T-helper 1 cell treated with Interleukin-12 subunit alpha and Interleukin-12 subunit beta and Interleukin-4 antibody, amounts not matched to agents 30 μg/mL and 1 μg/mL, for 36 hours (primary cell): ENCODE data around the gene TMEM267.
"Not testable (repeated sequence)": the region's sequence is repeated elsewhere in the genome, so short reads cannot be mapped to it uniquely, and the experiment has no call there.

Experiments
- H3K27ac Mint-ChIP-seq: one replicate; pipeline ENCODE4 v1.8.0; 2021; ENCODE audit warnings: mild to moderate bottlenecking, mixed read lengths
- H3K27me3 Mint-ChIP-seq: one replicate; pipeline ENCODE4 v1.8.0; 2021; ENCODE audit warnings: low read depth, mixed read lengths
- H3K36me3 Mint-ChIP-seq: one replicate; pipeline ENCODE4 v1.8.0; 2021; ENCODE audit warnings: low read depth, mixed read lengths
- H3K4me1 Mint-ChIP-seq: one replicate; pipeline ENCODE4 v1.8.0; 2021; ENCODE audit warnings: low read depth, mixed read lengths
- H3K4me3 Mint-ChIP-seq: one replicate; pipeline ENCODE4 v1.8.0; 2021; ENCODE audit warnings: mild to moderate bottlenecking, moderate library complexity, mixed read lengths
- H3K9me3 Mint-ChIP-seq: one replicate; pipeline ENCODE4 v1.8.0; 2021; ENCODE audit warnings: mixed read lengths

Gene TMEM267

GRCh38 chr5:43425983-43426382 lies 57.7 kb downstream of the TMEM267 start:
- Mint-ChIP-seq H3K27ac (no peak overlapping the region), H3K4me1 (no peaks in the 10 kb centered on the region), H3K36me3 (no peaks in the 10 kb centered on the region), H3K27me3 (no peaks in the 10 kb centered on the region), H3K4me3 (no peak overlapping the region), H3K9me3 (no peaks in the 10 kb centered on the region)

- not testable (repeated sequence) for H3K4me1 Mint-ChIP-seq, H3K9me3 Mint-ChIP-seq, H3K4me3 Mint-ChIP-seq, H3K27me3 Mint-ChIP-seq, H3K36me3 Mint-ChIP-seq, H3K27ac Mint-ChIP-seq
Measured at GRCh38 chr5:43423086-43423485, 60.6 kb downstream of the TMEM267 start.

GRCh38 chr5:43422143-43422542 lies 61.5 kb downstream of the TMEM267 start:
- Mint-ChIP-seq H3K27me3 (no peaks in the 10 kb centered on the region), H3K9me3 (no peaks in the 10 kb centered on the region), H3K4me3 (no peak overlapping the region), H3K4me1 (no peaks in the 10 kb centered on the region), H3K36me3 (no peaks in the 10 kb centered on the region), H3K27ac (no peak overlapping the region)

- Mint-ChIP-seq H3K9me3 (no peaks in the 10 kb centered on the region), H3K4me1 (no peaks in the 10 kb centered on the region), H3K27me3 (no peaks in the 10 kb centered on the region), H3K27ac (no peak overlapping the region), H3K4me3 (no peak overlapping the region), H3K36me3 (no peaks in the 10 kb centered on the region)
Measured at GRCh38 chr5:43421450-43422133, 62.1 kb downstream of the TMEM267 start.

GRCh38 chr5:43420241-43420640 lies 63.4 kb downstream of the TMEM267 start:
- H3K4me1 Mint-ChIP-seq: no peaks in the 10 kb centered on the region
- no peak overlapping the region for H3K27ac Mint-ChIP-seq
- peaks cover 4% of the 10 kb centered on the region for H3K27me3 Mint-ChIP-seq
- H3K4me3 Mint-ChIP-seq: no peak overlapping the region
- H3K9me3 Mint-ChIP-seq: no peaks in the 10 kb centered on the region
- no peaks in the 10 kb centered on the region for H3K36me3 Mint-ChIP-seq

GRCh38 chr5:43418561-43418960 lies 65.1 kb downstream of the TMEM267 start:
- Mint-ChIP-seq H3K27ac (no peak overlapping the region), H3K4me3 (no peak overlapping the region), H3K9me3 (no peaks in the 10 kb centered on the region), H3K27me3 (peaks cover 4% of the 10 kb centered on the region), H3K4me1 (no peaks in the 10 kb centered on the region), H3K36me3 (no peaks in the 10 kb centered on the region)

GRCh38 chr5:43416803-43417394 lies 66.8 kb downstream of the TMEM267 start:
- Mint-ChIP-seq H3K36me3 (no peaks in the 10 kb centered on the region), H3K4me3 (no peak overlapping the region), H3K9me3 (no peaks in the 10 kb centered on the region), H3K27ac (no peak overlapping the region), H3K4me1 (no peaks in the 10 kb centered on the region), H3K27me3 (peaks cover 4% of the 10 kb centered on the region)

- Mint-ChIP-seq H3K4me1 (no peaks in the 10 kb centered on the region), H3K9me3 (no peaks in the 10 kb centered on the region), H3K27ac (no peak overlapping the region), H3K36me3 (no peaks in the 10 kb centered on the region), H3K27me3 (peaks cover 4% of the 10 kb centered on the region), H3K4me3 (no peak overlapping the region)
Measured at GRCh38 chr5:43415935-43416802, 67.5 kb downstream of the TMEM267 start.

- Mint-ChIP-seq H3K36me3 (no peaks in the 10 kb centered on the region), H3K4me1 (no peaks in the 10 kb centered on the region), H3K4me3 (no peak overlapping the region), H3K27ac (no peak overlapping the region), H3K9me3 (no peaks in the 10 kb centered on the region), H3K27me3 (peaks cover 4% of the 10 kb centered on the region)
Measured at GRCh38 chr5:43413966-43414365, 69.7 kb downstream of the TMEM267 start.

GRCh38 chr5:43412644-43413043 lies 71.0 kb downstream of the TMEM267 start:
- no peaks in the 10 kb centered on the region for H3K36me3 Mint-ChIP-seq
- no peaks in the 10 kb centered on the region for H3K9me3 Mint-ChIP-seq
- no peaks in the 10 kb centered on the region for H3K4me1 Mint-ChIP-seq
- H3K27ac Mint-ChIP-seq: no peak overlapping the region
- H3K4me3 Mint-ChIP-seq: no peak overlapping the region
- peaks cover 4% of the 10 kb centered on the region for H3K27me3 Mint-ChIP-seq

GRCh38 chr5:43412156-43412555 lies 71.5 kb downstream of the TMEM267 start, which contains the start of gene CCL28:
Gene CCL28 (minus strand): TSS chr5:43412391. CDS start chr5:43412316, 75 bp downstream.
- H3K27me3 Mint-ChIP-seq: peaks cover 4% of the 10 kb centered on the region
- no peaks in the 10 kb centered on the region for H3K4me1 Mint-ChIP-seq
- no peaks in the 10 kb centered on the region for H3K36me3 Mint-ChIP-seq
- no peak within 1 kb of the TSS for H3K4me3 Mint-ChIP-seq
- no peak within 1 kb of the TSS for H3K27ac Mint-ChIP-seq
- no peaks in the 10 kb centered on the region for H3K9me3 Mint-ChIP-seq

GRCh38 chr5:43411495-43411894 lies 72.2 kb downstream of the TMEM267 start:
- no peaks in the 10 kb centered on the region for H3K4me1 Mint-ChIP-seq
- H3K27ac Mint-ChIP-seq: no peak overlapping the region
- H3K4me3 Mint-ChIP-seq: no peak overlapping the region
- no peaks in the 10 kb centered on the region for H3K36me3 Mint-ChIP-seq
- H3K9me3 Mint-ChIP-seq: peaks cover 6% of the 10 kb centered on the region
- H3K27me3 Mint-ChIP-seq: peaks cover 10% of the 10 kb centered on the region

- Mint-ChIP-seq H3K27ac (no peak overlapping the region), H3K27me3 (peaks cover 11% of the 10 kb centered on the region), H3K9me3 (peaks cover 9% of the 10 kb centered on the region), H3K4me3 (no peak overlapping the region), H3K4me1 (no peaks in the 10 kb centered on the region), H3K36me3 (no peaks in the 10 kb centered on the region)
Measured at GRCh38 chr5:43410414-43410813, 73.3 kb downstream of the TMEM267 start.

GRCh38 chr5:43409809-43410271 lies 73.8 kb downstream of the TMEM267 start:
- H3K27ac Mint-ChIP-seq: no peak overlapping the region

More at GRCh38 chr5:43409809-43410271, 73.8 kb downstream of the TMEM267 start:
- Mint-ChIP-seq H3K9me3 (peaks cover 14% of the 10 kb centered on the region), H3K4me1 (no peaks in the 10 kb centered on the region), H3K36me3 (no peaks in the 10 kb centered on the region), H3K27me3 (peaks cover 14% of the 10 kb centered on the region), H3K4me3 (no peak overlapping the region)
